Measurements from ENCODE around the gene DPM2.

DNA sequence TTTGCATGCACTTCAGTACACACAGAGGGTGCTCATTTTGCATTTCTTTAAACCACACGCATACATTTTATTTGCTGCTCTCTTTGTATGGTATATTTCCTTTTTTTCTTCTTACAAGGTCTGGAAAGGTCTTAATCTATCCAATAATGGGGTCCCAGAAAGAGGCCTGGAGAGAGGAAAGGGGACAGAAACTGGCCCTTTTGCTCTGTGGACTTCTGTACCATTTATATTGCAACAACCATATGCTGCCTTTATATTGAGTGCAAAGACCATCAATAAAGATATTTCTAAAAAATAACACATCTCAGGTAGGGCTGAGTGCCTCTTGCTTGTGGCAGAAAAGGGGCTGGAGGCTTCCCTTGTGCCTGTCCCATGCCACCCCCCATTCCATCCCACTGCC is 15.5 kb upstream of the DPM2 start:
- TF ChIP-seq, protein P1, sequence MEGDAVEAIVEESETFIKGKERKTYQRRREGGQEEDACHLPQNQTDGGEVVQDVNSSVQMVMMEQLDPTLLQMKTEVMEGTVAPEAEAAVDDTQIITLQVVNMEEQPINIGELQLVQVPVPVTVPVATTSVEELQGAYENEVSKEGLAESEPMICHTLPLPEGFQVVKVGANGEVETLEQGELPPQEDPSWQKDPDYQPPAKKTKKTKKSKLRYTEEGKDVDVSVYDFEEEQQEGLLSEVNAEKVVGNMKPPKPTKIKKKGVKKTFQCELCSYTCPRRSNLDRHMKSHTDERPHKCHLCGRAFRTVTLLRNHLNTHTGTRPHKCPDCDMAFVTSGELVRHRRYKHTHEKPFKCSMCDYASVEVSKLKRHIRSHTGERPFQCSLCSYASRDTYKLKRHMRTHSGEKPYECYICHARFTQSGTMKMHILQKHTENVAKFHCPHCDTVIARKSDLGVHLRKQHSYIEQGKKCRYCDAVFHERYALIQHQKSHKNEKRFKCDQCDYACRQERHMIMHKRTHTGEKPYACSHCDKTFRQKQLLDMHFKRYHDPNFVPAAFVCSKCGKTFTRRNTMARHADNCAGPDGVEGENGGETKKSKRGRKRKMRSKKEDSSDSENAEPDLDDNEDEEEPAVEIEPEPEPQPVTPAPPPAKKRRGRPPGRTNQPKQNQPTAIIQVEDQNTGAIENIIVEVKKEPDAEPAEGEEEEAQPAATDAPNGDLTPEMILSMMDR (IDR thresholded peaks at IDR 0.05), result no peak
- no peak for TF ChIP-seq POLR2A (IDR thresholded peaks at IDR 0.05)

All from body of pancreas (tissue), 4 donors.